Naive thymus-derived CD4-positive, alpha-beta T cell (primary cell): ENCODE results near the gene GBA2. TPM values are rescaled to one million over a fixed set of nuclear protein-coding genes. Genes with fewer than 3 reads are reported as not detected.
A peak's percentile ranks its signal among the peaks of the same experiment; 100 is the strongest.

Experiments used
- ATAC-seq: fragments of 150-1000 bp; cut with Tn5 transposase; 2 replicates; pipeline ENCODE4 v1.10.0; 2021; ENCODE audit warnings: mild to moderate bottlenecking, moderate library complexity
- CTCF ChIA-PET: fragments of 350-600 bp; sonication (Branson Sonifier 250); formaldehyde crosslinking; loops from one replicate; lab custom pipeline; 2021; ENCODE audit warnings: antibody characterized with exemption; lab: Charles Lee
- POLR2A ChIA-PET: fragments of 350-600 bp; sonication (Branson Sonifier 250); formaldehyde crosslinking; loops from one replicate; lab custom pipeline; 2021; ENCODE audit warnings: antibody characterized with exemption, inconsistent platforms; lab: Charles Lee
- DNase-seq, 9 donors: peaks; one replicate each; pipeline versions ENCODE4 v3.0.0 to v3.0.0-alpha.2; 2020 to 2022; ENCODE audit warnings: mixed read lengths in 1 of 9
- H3K27ac ChIP-seq: one replicate; pipeline ENCODE4 v1.7.0; 2013; ENCODE audit warnings: mild to moderate bottlenecking, low read depth, low read length, moderate library complexity
- H3K27me3 ChIP-seq, 2 donors: one replicate each; pipeline ENCODE4 v1.7.0; 2013; ENCODE audit warnings: low read length in 2 of 2, mild to moderate bottlenecking in 2 of 2, moderate library complexity in 2 of 2; ENCODE audit not compliant: control insufficient read depth in 2 of 2, insufficient read depth in 2 of 2
- H3K36me3 ChIP-seq, 3 experiments: 1 replicate in 2 of 3; 2 replicates in 1 of 3; pipeline ENCODE4 v1.7.0; 2013; ENCODE audit warnings: low read length in 3 of 3, mild to moderate bottlenecking in 3 of 3, moderate library complexity in 1 of 3; ENCODE audit not compliant: insufficient read depth in 3 of 3, control insufficient read depth in 2 of 3
- H3K4me1 ChIP-seq, 2 donors: one replicate each; pipeline ENCODE4 v1.7.0; 2013; ENCODE audit warnings: low read length in 2 of 2, mild to moderate bottlenecking in 2 of 2, moderate library complexity in 1 of 2; ENCODE audit not compliant: control insufficient read depth in 2 of 2, insufficient read depth in 2 of 2
- H3K4me3 ChIP-seq: 2 replicates; pipeline ENCODE4 v1.7.0; 2013; ENCODE audit warnings: mild to moderate bottlenecking, low read length
- H3K9me3 ChIP-seq, 3 experiments: 1 replicate in 2 of 3; 2 replicates in 1 of 3; pipeline ENCODE4 v1.7.0; 2013; ENCODE audit warnings: low read length in 3 of 3; ENCODE audit not compliant: control insufficient read depth in 2 of 3
- H3K27ac Mint-ChIP-seq, 9 donors: one replicate each; pipeline ENCODE4 v1.8.0; 2020 to 2022; ENCODE audit warnings: mixed read lengths in 9 of 9, mild to moderate bottlenecking in 8 of 9, moderate library complexity in 5 of 9, inconsistent platforms in 2 of 9
- H3K27me3 Mint-ChIP-seq, 5 donors: one replicate each; pipeline ENCODE4 v1.8.0; 2021 to 2022; ENCODE audit warnings: mixed read lengths in 5 of 5, mild to moderate bottlenecking in 1 of 5
- H3K36me3 Mint-ChIP-seq, 5 donors: one replicate each; pipeline ENCODE4 v1.8.0; 2020 to 2022; ENCODE audit warnings: mixed read lengths in 5 of 5, mild to moderate bottlenecking in 3 of 5, inconsistent platforms in 1 of 5
- H3K4me1 Mint-ChIP-seq, 7 donors: one replicate each; pipeline ENCODE4 v1.8.0; 2020 to 2022; ENCODE audit warnings: mixed read lengths in 7 of 7, mild to moderate bottlenecking in 3 of 7, inconsistent platforms in 1 of 7
- H3K4me3 Mint-ChIP-seq, 10 donors: one replicate each; pipeline ENCODE4 v1.8.0; 2020 to 2022; ENCODE audit warnings: mild to moderate bottlenecking in 10 of 10, mixed read lengths in 10 of 10, moderate library complexity in 6 of 10, inconsistent platforms in 2 of 10
- H3K9me3 Mint-ChIP-seq, 11 donors: one replicate each; pipeline ENCODE4 v1.8.0; 2020 to 2022; ENCODE audit warnings: mixed read lengths in 11 of 11, mild to moderate bottlenecking in 4 of 11, inconsistent platforms in 1 of 11, moderate library complexity in 1 of 11
- intact Hi-C, 2 donors: fragments of 100-400 bp; cut with micrococcal nuclease; formaldehyde crosslinking; loops; one replicate each; pipeline ENCODE4 v1.15.1; 2023
- polyA plus RNA-seq, 2 donors: library from polyadenylated mRNA; unstranded; fragments of 300-500 nt; fragmentation: Illumina TruSeq; gene quantifications; one replicate each; pipeline ENCODE4 v1.2.3, GENCODE V29; 2021
- total RNA-seq, 6 experiments: library from RNA in 5 of 6; stranded (reverse) in 5 of 6; gene quantifications; 1 replicate in 5 of 6; 2 replicates in 1 of 6; pipeline ENCODE4 v1.2.3 and lab custom pipeline; 2021 to 2026

GBA2 gene
- total and polyA plus RNA-seq, 7 experiments from 2014 or later = 18.0 to 55.4 (median 47.5) TPM

DNA sequence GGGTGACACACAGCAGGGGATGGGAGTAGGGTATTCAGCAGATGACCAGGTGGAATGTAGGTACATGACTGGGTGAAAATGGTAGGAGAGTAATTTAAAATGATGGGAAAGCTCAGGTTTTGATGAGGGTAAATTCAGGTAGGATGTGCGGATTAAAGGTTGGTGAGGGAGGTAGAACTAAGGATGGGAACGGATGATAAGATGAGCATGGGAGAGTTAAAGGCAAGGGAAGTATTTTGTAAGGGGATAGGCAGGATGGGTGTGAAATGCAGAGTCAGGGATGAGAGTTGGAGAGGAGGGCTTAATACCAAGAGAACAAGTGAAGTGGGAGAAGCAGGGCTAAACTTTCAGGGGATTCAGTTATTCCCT, 18.6 kb downstream of the GBA2 start:
- peaks cover 0 to 12% (median 7%) of the 10 kb centered on the region in 3 experiments for H3K36me3 ChIP-seq
- no peaks in the 10 kb centered on the region for H3K9me3 ChIP-seq
- ATAC-seq (no peak), DNase-seq (no peak)
- peak overlapping the region in 2 of 10 donors; percentile 87 to 92 for H3K4me3 Mint-ChIP-seq
- peak overlapping the region in 3 of 9 donors; percentile 1 to 90 (median 33) for H3K27ac Mint-ChIP-seq
- CTCF ChIA-PET = interaction anchor here (0.5 to 6.4 kb wide), 11 partner anchors 18 to 119 kb away, joined by 3 to 50 read pairs (median 7); partner anchors contain the start of genes ARHGEF39, CCDC107, GBA2 and RGP1
- H3K9me3 Mint-ChIP-seq = peaks cover 0 to 2% (median 0%) of the 10 kb centered on the region in 11 donors
- no peaks in the 10 kb centered on the region for H3K27me3 Mint-ChIP-seq
- H3K4me1 Mint-ChIP-seq = peaks cover 13 to 28% (median 19%) of the 10 kb centered on the region in 7 donors
- POLR2A ChIA-PET = interaction anchor here (0.8 to 7.2 kb wide), 12 partner anchors 9 to 658 kb away, joined by 3 to 89 read pairs (median 4); partner anchors contain the start of genes CCDC107, GBA2, RGP1 and RMRP
- intact Hi-C loops = loop anchor here in 1 of 2 donors (10.0 kb wide), 2 partner anchors 246 to 1066 kb away; partner anchors contain the start of gene CCL27
- peaks cover 62 to 67% of the 10 kb centered on the region in 2 donors for H3K4me1 ChIP-seq
- H3K27ac ChIP-seq = peak overlapping the region; percentile 93
- H3K4me3 ChIP-seq = peak overlapping the region; percentile 98
- peaks cover 3 to 19% (median 5%) of the 10 kb centered on the region in 5 donors for H3K36me3 Mint-ChIP-seq
- no peaks in the 10 kb centered on the region for H3K27me3 ChIP-seq

DNA sequence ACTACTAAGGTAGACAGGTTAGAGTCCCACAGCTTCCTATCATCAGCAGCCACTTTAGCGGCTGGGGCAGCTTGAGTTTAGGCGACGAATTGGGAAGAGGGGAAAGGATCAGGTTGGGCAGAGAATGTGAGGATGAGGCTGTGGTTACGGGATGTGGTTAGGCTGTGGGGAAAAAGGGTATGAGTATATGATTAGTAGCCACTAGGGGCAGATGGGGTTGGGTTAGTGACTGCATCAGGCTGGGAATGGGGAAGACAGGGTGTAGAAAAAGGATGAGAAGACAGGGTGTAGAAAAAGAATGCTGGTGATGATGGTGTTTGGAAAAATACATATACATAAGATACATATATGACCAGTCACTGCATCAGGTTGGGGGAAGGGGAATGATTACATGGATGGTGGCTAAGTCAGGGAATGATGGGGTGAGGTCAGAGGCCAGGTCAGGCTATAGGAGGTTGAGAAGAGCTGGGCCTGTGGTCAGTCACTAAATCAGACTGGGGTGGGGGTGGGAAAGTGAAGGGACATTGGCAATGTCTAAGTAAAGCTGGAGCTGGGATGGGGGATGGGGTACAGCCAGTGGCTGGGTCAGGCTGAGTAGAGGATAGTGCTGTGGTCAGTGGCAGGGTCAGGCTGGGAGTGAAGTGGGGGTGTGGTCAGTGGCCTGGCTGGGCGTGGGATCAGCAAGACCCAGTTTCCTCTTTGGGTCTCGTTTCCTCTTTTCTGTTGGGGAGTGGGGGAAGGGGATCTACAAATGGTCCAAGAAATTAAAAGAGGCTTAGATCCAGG, 19.1 kb downstream of the GBA2 start:
- H3K4me3 ChIP-seq = peak overlapping the region; percentile 98
- H3K4me1 Mint-ChIP-seq = peaks cover 8 to 27% (median 17%) of the 10 kb centered on the region in 7 donors
- H3K36me3 Mint-ChIP-seq = peaks cover under 1 to 19% (median 6%) of the 10 kb centered on the region in 5 donors
- POLR2A ChIA-PET = interaction anchor here (0.5 to 7.2 kb wide), 13 partner anchors 10 to 657 kb away, joined by 3 to 89 read pairs (median 4); partner anchors contain the start of genes CCDC107, GBA2, RGP1 and RMRP
- CTCF ChIA-PET = interaction anchor here (0.6 to 6.4 kb wide), 9 partner anchors 19 to 114 kb away, joined by 3 to 50 read pairs (median 7); partner anchors contain the start of genes CCDC107, GBA2, RGP1 and RMRP
- peak overlapping the region in 1 of 10 donors; percentile 92 for H3K4me3 Mint-ChIP-seq
- H3K4me1 ChIP-seq = peaks cover 62 to 67% of the 10 kb centered on the region in 2 donors
- peaks cover 4 to 12% (median 10%) of the 10 kb centered on the region in 3 experiments for H3K36me3 ChIP-seq
- H3K27ac ChIP-seq = peak overlapping the region; percentile 93
- no peaks in the 10 kb centered on the region for H3K27me3 Mint-ChIP-seq
- H3K9me3 ChIP-seq = no peaks in the 10 kb centered on the region
- H3K9me3 Mint-ChIP-seq = peaks cover 0 to 2% (median 0%) of the 10 kb centered on the region in 11 donors
- DNase-seq = peak in 4 of 9 donors; percentile 19 to 38 (median 25)
- peak overlapping the region in 2 of 9 donors; percentile 18 to 90 for H3K27ac Mint-ChIP-seq
- no peak for ATAC-seq
- H3K27me3 ChIP-seq = no peaks in the 10 kb centered on the region
- intact Hi-C loops = loop anchor here (1.0 to 10.0 kb wide), 4 partner anchors 33 to 1065 kb away; partner anchors contain the start of gene CCL27 (in 1 of the 2)

DNA sequence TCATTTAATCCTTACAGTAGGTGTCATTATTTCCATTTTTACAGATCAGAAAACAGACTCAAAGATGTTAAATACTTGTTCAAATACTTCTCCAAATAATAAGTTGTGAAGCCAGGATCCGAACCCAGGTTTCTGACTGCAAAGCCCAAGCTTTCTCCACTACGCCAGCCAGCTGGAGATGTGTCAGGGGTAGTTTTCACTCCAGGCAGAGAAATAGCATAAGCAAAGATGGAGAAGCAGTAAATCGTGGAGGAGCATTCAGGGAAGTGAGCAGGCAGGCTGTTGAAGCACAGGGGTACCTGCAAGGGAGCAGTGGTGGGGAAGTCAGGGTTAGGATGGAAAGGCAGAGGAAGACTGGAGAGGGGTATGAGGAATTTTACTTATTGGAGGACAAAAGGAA, 19.9 kb downstream of the GBA2 start:
- peak overlapping the region; percentile 98 for H3K4me3 ChIP-seq
- DNase-seq (no peak), ATAC-seq (no peak)
- ChIA-PET CTCF (interaction anchor here (1.0 to 6.4 kb wide), 8 partner anchors 20 to 118 kb away, joined by 3 to 50 read pairs (median 6); partner anchors contain the start of genes CCDC107, GBA2, RGP1 and RMRP), POLR2A (interaction anchor here (0.5 to 4.4 kb wide), 15 partner anchors 11 to 124 kb away, joined by 3 to 39 read pairs (median 3); partner anchors contain the start of genes ARHGEF39, CCDC107, GBA2 and RGP1)
- Mint-ChIP-seq H3K9me3 (peaks cover 0 to 2% (median 0%) of the 10 kb centered on the region in 11 donors), H3K36me3 (peaks cover 4 to 24% (median 14%) of the 10 kb centered on the region in 5 donors), H3K27me3 (no peaks in the 10 kb centered on the region), H3K4me1 (peaks cover 7 to 28% (median 18%) of the 10 kb centered on the region in 7 donors), H3K27ac (no peak overlapping the region), H3K4me3 (no peak overlapping the region)
- peaks cover 5 to 19% (median 12%) of the 10 kb centered on the region in 3 experiments for H3K36me3 ChIP-seq
- no peaks in the 10 kb centered on the region for H3K27me3 ChIP-seq
- peaks cover 57 to 61% of the 10 kb centered on the region in 2 donors for H3K4me1 ChIP-seq
- intact Hi-C loops = loop anchor here in 1 of 2 donors (1.0 to 2.0 kb wide), 2 partner anchors 32 to 240 kb away; no protein-coding TSS in a partner anchor
- peak overlapping the region; percentile 46 for H3K27ac ChIP-seq
- H3K9me3 ChIP-seq = no peaks in the 10 kb centered on the region

DNA sequence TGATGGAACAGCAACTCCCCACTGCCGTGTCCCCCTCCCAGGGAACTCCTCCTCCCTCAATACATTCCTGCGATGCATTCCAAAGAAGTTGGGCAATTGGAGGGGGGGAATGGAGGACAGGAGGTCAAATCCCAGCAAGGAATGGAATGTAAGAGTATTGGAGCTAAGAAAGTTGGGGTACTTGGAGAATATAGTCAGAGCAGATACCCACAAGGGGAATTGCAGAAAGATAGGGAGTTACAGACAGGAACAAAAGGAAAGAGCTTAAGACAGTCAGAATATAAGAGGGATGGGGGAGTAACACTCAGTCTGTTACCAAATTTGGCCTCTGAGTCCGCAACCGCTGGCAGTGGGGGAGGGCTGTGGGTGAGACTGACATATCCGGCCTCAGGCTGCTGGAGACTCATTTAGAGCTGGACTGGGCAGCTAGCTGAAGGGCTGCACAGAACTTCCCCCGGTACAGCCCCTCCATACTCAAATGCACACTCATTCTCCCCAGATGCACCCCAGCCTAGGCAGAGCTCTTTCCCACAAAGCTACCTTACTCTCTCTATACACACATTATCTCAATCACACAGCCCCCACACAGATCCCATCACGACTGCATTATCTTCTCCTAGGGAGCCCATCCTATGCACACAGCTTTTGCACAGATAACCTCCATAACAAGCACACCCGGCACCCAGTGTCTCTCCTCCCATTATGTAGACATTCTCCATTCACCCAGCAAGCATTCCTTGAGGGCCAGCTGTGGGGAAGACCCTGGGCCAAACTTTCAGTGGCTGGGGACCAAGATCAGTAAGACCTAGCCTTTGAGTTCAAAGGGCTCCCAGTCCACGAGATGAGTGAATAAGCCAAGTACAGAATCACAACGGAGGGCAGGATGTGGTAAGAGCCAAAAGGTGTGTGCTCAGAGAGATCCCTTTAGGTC, 20.7 kb downstream of the GBA2 start:
- Mint-ChIP-seq H3K9me3 (peaks cover 0 to 2% (median 0%) of the 10 kb centered on the region in 11 donors), H3K4me1 (peaks cover 4 to 25% (median 13%) of the 10 kb centered on the region in 7 donors), H3K4me3 (no peak overlapping the region), H3K27ac (no peak overlapping the region), H3K27me3 (no peaks in the 10 kb centered on the region), H3K36me3 (peaks cover 4 to 24% (median 14%) of the 10 kb centered on the region in 5 donors)
- Histone ChIP-seq H3K9me3 (no peaks in the 10 kb centered on the region), H3K27ac (peak overlapping the region; percentile 46), H3K36me3 (peaks cover 11 to 27% (median 20%) of the 10 kb centered on the region in 3 experiments), H3K4me1 (peaks cover 50 to 53% of the 10 kb centered on the region in 2 donors), H3K27me3 (no peaks in the 10 kb centered on the region), H3K4me3 (peak overlapping the region; percentile 39)
- DNase-seq (peak in 8 of 9 donors; percentile 25 to 49 (median 42)), ATAC-seq (no peak)
- ChIA-PET CTCF (interaction anchor here (1.0 to 6.4 kb wide), 13 partner anchors 10 to 117 kb away, joined by 3 to 50 read pairs (median 6); partner anchors contain the start of genes CCDC107, GBA2, RGP1 and RMRP), POLR2A (interaction anchor here (0.7 to 3.3 kb wide), 21 partner anchors 11 to 1090 kb away, joined by 3 to 22 read pairs (median 3); partner anchors contain the start of genes ARHGEF39, CCDC107, GBA2 and RGP1)
- intact Hi-C loops = loop anchor here in 1 of 2 donors (2.0 kb wide), 1 partner anchor 32 kb away; no protein-coding TSS in a partner anchor

DNA sequence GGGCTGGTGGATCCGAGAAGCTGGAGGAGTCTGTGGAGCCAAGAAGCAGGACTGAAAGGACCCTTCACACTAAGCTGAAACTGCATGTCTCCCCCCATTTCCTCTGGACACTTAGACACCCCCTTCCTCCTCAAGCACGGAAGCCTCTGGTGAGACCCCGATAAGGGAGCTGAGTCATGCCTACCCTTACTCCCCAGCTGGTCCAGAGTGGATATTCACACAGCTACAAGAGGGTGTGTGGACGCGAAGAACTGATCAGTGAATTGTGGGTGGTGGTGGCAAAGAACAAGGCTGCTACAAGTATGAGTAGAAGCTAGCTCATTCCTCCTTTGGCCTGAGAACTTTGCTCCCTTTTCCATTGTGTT, 21.4 kb downstream of the GBA2 start:
- H3K4me1 Mint-ChIP-seq = peaks cover 0 to 20% (median 8%) of the 10 kb centered on the region in 7 donors
- ChIA-PET CTCF (interaction anchor here (0.6 to 6.4 kb wide), 12 partner anchors 11 to 112 kb away, joined by 3 to 50 read pairs (median 4); partner anchors contain the start of genes CCDC107 and RMRP), POLR2A (interaction anchor here (0.7 to 3.3 kb wide), 12 partner anchors 12 to 1089 kb away, joined by 3 to 22 read pairs (median 4); partner anchors contain the start of genes CCDC107, GBA2, RGP1 and RMRP)
- H3K36me3 Mint-ChIP-seq = peaks cover 4 to 26% (median 17%) of the 10 kb centered on the region in 5 donors
- Histone ChIP-seq H3K9me3 (no peaks in the 10 kb centered on the region), H3K4me1 (peaks cover 44 to 47% of the 10 kb centered on the region in 2 donors), H3K27ac (peak overlapping the region; percentile 46), H3K36me3 (peaks cover 15 to 34% (median 23%) of the 10 kb centered on the region in 3 experiments), H3K27me3 (no peaks in the 10 kb centered on the region), H3K4me3 (peak overlapping the region; percentile 14)
- no peaks in the 10 kb centered on the region for H3K27me3 Mint-ChIP-seq
- ATAC-seq (no peak), DNase-seq (no peak)
- intact Hi-C loops = loop anchor here in 1 of 2 donors (2.0 kb wide), 1 partner anchor 31 kb away; no protein-coding TSS in a partner anchor
- H3K27ac Mint-ChIP-seq = peak overlapping the region in 1 of 9 donors; percentile 8
- peaks cover 0 to 2% (median 0%) of the 10 kb centered on the region in 11 donors for H3K9me3 Mint-ChIP-seq
- H3K4me3 Mint-ChIP-seq = no peak overlapping the region
